OCI-LY1 (cell line): ENCODE measurements around the gene PIGV.

Source experiments
- EZH2 ChIP-seq: fragments of 200-600 bp; sonication (generic), shearing (Covaris generic); IDR thresholded peaks from 2 replicates; pipeline ENCODE4 v1.8.0; 2017; ENCODE audit warnings: borderline replicate concordance, mixed run types, mild to moderate bottlenecking, antibody characterized with exemption, low read length, moderate library complexity, mixed read lengths
- TF ChIP-seq, protein P1 (sequence below): fragments of 200-600 bp; sonication (generic), shearing (Covaris generic); IDR thresholded peaks from 2 replicates; pipeline ENCODE4 v1.5.1; 2017; ENCODE audit warnings: mild to moderate bottlenecking, antibody characterized with exemption, low read length, moderate library complexity, mixed read lengths

DNA sequence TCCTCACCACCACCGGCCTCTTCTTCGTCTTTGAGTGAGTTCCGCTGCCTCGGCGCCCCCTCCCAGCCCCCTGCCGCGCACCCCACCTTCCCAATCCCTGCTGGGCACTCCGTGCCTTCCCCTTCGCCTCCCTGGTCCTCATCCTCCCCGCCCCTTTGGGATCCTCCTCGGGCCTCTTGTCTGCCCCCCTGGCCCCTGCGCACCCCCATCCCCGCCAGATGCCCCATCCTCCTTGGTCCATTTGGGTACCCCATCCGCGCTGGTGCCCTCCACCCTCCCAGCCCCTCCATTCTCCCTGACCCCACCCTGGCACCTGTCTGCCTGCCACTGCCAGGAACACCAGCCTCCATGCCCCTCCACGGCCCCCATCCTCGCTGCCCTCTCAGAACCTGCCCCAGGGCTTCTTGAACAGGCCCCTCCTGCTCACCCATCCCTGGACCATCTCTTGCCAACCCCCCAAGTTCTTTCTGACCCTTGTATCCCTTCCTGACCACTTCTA, 39.4 kb downstream of the PIGV start:
- TF ChIP-seq, protein P1, sequence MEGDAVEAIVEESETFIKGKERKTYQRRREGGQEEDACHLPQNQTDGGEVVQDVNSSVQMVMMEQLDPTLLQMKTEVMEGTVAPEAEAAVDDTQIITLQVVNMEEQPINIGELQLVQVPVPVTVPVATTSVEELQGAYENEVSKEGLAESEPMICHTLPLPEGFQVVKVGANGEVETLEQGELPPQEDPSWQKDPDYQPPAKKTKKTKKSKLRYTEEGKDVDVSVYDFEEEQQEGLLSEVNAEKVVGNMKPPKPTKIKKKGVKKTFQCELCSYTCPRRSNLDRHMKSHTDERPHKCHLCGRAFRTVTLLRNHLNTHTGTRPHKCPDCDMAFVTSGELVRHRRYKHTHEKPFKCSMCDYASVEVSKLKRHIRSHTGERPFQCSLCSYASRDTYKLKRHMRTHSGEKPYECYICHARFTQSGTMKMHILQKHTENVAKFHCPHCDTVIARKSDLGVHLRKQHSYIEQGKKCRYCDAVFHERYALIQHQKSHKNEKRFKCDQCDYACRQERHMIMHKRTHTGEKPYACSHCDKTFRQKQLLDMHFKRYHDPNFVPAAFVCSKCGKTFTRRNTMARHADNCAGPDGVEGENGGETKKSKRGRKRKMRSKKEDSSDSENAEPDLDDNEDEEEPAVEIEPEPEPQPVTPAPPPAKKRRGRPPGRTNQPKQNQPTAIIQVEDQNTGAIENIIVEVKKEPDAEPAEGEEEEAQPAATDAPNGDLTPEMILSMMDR, result no peak
- TF ChIP-seq EZH2, result no peak
